ENCODE data around the gene LDAH.
A peak's percentile ranks its signal among the peaks of the same experiment; 100 is the strongest.

LDAH gene

DNA sequence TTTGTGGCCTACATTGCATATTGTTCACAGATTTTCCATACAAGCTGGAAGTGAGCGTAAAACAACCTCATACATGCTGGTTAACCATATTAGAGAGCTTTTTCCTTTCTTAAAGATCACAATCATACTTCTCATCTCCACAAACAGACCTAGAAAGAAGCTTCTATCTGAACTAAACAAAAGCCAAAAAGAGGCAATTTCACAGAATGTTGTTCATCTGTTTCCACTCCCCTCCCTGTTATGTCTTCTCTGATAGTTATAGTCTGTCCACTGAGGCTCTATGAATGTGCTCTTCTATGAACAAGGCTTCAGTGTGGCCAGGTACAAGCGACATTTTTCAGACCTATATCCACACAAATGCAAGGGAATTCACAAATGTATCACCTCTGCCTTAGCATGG lies 63.4 kb downstream of the LDAH start:
- intact Hi-C loops (cut with micrococcal nuclease) = no loop called here
- Mint-ChIP-seq H3K36me3 (ENCODE audit: low read depth) (peaks cover 31% of the 10 kb centered on the region), H3K4me1 (ENCODE audit: low read depth) (no peaks in the 10 kb centered on the region), H3K9me3 (peaks cover 6% of the 10 kb centered on the region), H3K27ac (no peak overlapping the region), H3K27me3 (no peaks in the 10 kb centered on the region), H3K4me3 (no peak overlapping the region)

- Mint-ChIP-seq H3K9me3 (peaks cover 6% of the 10 kb centered on the region), H3K27ac (no peak overlapping the region), H3K36me3 (ENCODE audit: low read depth) (peaks cover 31% of the 10 kb centered on the region), H3K4me1 (ENCODE audit: low read depth) (no peaks in the 10 kb centered on the region), H3K4me3 (no peak overlapping the region), H3K27me3 (no peaks in the 10 kb centered on the region)
- intact Hi-C loops (cut with micrococcal nuclease) = no loop called here
These were observed 63.9 kb downstream of the LDAH start for GRCh38 chr2:20758997-20759396.

GRCh38 chr2:20757405-20758090 lies 65.4 kb downstream of the LDAH start:
- Mint-ChIP-seq H3K9me3 (peaks cover 6% of the 10 kb centered on the region), H3K27me3 (no peaks in the 10 kb centered on the region), H3K36me3 (ENCODE audit: low read depth) (peaks cover 31% of the 10 kb centered on the region), H3K4me3 (no peak overlapping the region), H3K4me1 (ENCODE audit: low read depth) (no peaks in the 10 kb centered on the region), H3K27ac (no peak overlapping the region)
- intact Hi-C loops (cut with micrococcal nuclease) = no loop called here

DNA sequence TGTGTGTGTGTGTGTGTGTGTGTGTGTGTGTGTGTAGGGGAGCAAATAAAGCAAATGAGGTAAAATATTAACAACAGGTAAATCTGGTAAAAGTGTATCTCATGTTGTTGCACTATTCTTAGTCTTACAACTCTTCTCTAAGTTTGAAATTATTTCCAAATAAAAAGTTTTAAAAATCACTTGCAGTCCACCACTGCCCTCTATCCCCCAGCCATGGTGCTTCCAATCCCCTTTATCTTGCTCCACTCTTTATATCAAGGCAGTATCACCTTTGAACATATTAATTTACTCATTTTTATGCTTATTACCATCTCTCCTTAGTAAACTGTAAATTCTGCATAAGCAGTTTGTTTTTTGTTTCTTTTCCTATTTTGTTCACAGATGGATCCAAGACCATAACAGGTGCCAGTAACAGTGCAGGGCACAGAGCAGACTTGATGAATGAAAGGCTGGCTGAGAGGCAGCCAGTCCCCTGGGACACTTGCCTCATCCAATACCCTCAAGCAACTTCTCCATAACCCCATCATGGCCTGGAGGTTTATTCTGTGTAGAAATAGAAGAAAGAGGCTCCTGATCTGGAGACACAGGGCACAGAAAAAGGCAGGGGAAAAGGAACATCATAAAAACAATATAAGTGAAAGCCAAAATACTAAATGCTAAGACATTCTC lies 67.6 kb downstream of the LDAH start:
- Mint-ChIP-seq H3K4me3 (no peak overlapping the region), H3K4me1 (ENCODE audit: low read depth) (no peaks in the 10 kb centered on the region), H3K36me3 (ENCODE audit: low read depth) (peaks cover 24% of the 10 kb centered on the region), H3K9me3 (peaks cover under 1% of the 10 kb centered on the region), H3K27ac (no peak overlapping the region), H3K27me3 (no peaks in the 10 kb centered on the region)
- intact Hi-C loops (cut with micrococcal nuclease) = no loop called here

DNA sequence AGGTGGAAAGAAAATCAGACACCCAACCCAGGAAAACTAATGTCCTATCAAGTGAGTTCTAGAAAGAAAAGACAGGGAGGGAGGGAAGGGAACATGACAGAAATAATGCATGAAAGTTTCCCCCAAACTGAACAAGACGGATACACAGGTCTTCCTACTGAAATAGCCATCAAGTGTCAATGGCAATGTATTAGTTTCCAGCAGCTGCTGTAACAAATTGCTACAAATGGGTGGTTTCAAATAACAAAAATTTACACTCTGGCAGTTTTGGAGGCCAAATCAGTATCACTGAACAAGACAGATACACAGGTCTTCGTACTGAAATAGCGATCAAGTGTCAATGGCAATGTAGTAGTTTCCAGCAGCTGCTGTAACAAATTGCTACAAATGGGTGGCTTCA lies 70.6 kb downstream of the LDAH start:
- H3K4me3 Mint-ChIP-seq = no peak overlapping the region
- H3K9me3 Mint-ChIP-seq = no peaks in the 10 kb centered on the region
- H3K27me3 Mint-ChIP-seq = no peaks in the 10 kb centered on the region
- H3K36me3 Mint-ChIP-seq (ENCODE audit: low read depth) = peaks cover 13% of the 10 kb centered on the region
- no peaks in the 10 kb centered on the region for H3K4me1 Mint-ChIP-seq (ENCODE audit: low read depth)
- intact Hi-C loops (cut with micrococcal nuclease) = no loop called here
- no peak overlapping the region for H3K27ac Mint-ChIP-seq

DNA sequence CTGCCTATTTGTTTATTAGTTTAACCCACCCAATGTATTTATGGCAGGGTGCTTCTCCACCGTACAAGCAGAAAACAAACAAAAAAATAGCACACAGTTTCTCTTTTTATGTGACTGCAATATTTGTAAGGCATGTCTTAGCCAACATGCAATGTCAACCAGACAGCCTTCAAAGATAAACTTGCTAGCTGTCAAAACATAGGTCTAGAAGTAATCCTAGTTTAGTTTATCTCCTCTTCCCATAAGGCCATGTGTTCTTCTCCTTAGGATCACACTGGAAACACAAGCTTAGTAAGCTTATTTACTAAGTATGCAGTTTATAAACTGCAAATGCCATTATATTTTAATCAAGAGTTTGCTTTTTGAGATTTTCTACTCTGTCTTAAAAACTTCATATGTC lies 75.6 kb downstream of the LDAH start:
- no peaks in the 10 kb centered on the region for H3K27me3 Mint-ChIP-seq
- H3K9me3 Mint-ChIP-seq = no peaks in the 10 kb centered on the region
- intact Hi-C loops (cut with micrococcal nuclease) = no loop called here
- H3K4me1 Mint-ChIP-seq (ENCODE audit: low read depth) = no peaks in the 10 kb centered on the region
- H3K36me3 Mint-ChIP-seq (ENCODE audit: low read depth) = no peaks in the 10 kb centered on the region
- H3K4me3 Mint-ChIP-seq = no peak overlapping the region
- no peak overlapping the region for H3K27ac Mint-ChIP-seq

DNA sequence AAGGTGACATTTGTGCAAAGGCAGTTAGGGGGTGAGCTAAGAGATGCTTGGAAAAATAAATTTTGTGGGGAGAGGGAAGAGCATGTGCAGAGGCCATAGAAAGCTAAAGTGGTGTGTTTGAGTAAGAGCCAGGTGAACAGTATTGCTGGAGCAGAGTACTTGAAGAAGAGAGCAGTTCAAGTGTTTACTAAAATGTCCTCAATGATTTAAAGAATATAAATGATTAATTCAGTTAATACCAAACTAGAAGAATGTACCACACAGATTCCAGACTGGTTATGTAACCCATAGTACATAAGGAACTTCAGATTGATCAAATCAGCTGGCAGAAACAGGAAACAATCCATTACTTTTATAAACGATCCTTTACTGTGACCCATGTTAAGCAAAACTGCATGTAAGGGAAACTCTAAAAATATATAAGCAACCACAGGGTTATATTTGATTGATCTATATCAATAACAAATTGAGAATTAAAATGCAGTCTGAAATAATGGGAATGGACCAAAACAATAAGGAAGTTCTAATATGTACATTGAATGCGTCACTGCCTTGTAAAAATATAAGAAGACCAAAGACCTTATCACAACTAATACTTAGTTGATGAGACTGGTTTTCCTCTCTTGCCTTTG lies 76.9 kb downstream of the LDAH start:
- Mint-ChIP-seq H3K27me3 (no peaks in the 10 kb centered on the region), H3K4me3 (no peak overlapping the region), H3K9me3 (no peaks in the 10 kb centered on the region), H3K27ac (no peak overlapping the region), H3K36me3 (ENCODE audit: low read depth) (no peaks in the 10 kb centered on the region), H3K4me1 (ENCODE audit: low read depth) (no peaks in the 10 kb centered on the region)
- intact Hi-C loops (cut with micrococcal nuclease) = no loop called here

GRCh38 chr2:20744366-20745335 lies 78.2 kb downstream of the LDAH start:
- no peak overlapping the region for H3K27ac Mint-ChIP-seq
- H3K36me3 Mint-ChIP-seq (ENCODE audit: low read depth) = no peaks in the 10 kb centered on the region
- intact Hi-C loops (cut with micrococcal nuclease) = no loop called here

DNA sequence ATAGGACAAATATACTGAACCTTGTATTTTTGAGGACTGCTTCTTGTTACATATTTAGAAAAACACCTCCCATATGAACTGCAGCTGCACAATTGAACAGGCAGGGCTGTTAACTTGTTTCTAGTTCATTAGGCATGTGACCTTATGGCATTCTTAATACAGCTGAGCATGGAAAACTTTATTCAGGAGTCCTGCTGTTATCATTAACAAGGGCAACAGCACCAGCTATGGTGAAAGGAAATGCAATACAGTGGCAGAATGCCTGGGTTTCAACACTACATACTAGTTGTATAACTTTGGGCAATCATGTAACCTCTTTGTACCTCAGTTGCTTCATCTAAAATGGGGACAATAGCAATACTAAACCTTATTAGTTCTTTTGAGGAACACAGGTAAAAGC lies 84.1 kb downstream of the LDAH start:
- peaks cover 30% of the 10 kb centered on the region for H3K36me3 Mint-ChIP-seq (ENCODE audit: low read depth)
- no peak overlapping the region for H3K4me3 Mint-ChIP-seq
- H3K27ac Mint-ChIP-seq = no peak overlapping the region
- no peaks in the 10 kb centered on the region for H3K27me3 Mint-ChIP-seq
- no peaks in the 10 kb centered on the region for H3K9me3 Mint-ChIP-seq
- intact Hi-C loops (cut with micrococcal nuclease) = no loop called here
- H3K4me1 Mint-ChIP-seq (ENCODE audit: low read depth) = peaks cover 10% of the 10 kb centered on the region

More at GRCh38 chr2:20744366-20745335, 78.2 kb downstream of the LDAH start:
- no peaks in the 10 kb centered on the region for H3K4me1 Mint-ChIP-seq (ENCODE audit: low read depth)
- no peaks in the 10 kb centered on the region for H3K9me3 Mint-ChIP-seq
- no peaks in the 10 kb centered on the region for H3K27me3 Mint-ChIP-seq
- no peak overlapping the region for H3K4me3 Mint-ChIP-seq

GRCh38 chr2:20737505-20737904 lies 85.4 kb downstream of the LDAH start:
- H3K4me3 Mint-ChIP-seq = no peak overlapping the region
- H3K9me3 Mint-ChIP-seq = no peaks in the 10 kb centered on the region
- H3K27ac Mint-ChIP-seq = no peak overlapping the region
- peaks cover 37% of the 10 kb centered on the region for H3K36me3 Mint-ChIP-seq (ENCODE audit: low read depth)
- intact Hi-C loops (cut with micrococcal nuclease) = no loop called here
- H3K27me3 Mint-ChIP-seq = no peaks in the 10 kb centered on the region
- peaks cover 10% of the 10 kb centered on the region for H3K4me1 Mint-ChIP-seq (ENCODE audit: low read depth)

- Mint-ChIP-seq H3K9me3 (no peaks in the 10 kb centered on the region), H3K4me1 (ENCODE audit: low read depth) (peaks cover 12% of the 10 kb centered on the region), H3K27me3 (no peaks in the 10 kb centered on the region), H3K4me3 (no peak overlapping the region), H3K36me3 (ENCODE audit: low read depth) (peaks cover 22% of the 10 kb centered on the region), H3K27ac (peak overlapping the region; percentile 14)
- intact Hi-C loops (cut with micrococcal nuclease) = no loop called here
These were observed 94.7 kb downstream of the LDAH start for GRCh38 chr2:20728114-20728758.

DNA sequence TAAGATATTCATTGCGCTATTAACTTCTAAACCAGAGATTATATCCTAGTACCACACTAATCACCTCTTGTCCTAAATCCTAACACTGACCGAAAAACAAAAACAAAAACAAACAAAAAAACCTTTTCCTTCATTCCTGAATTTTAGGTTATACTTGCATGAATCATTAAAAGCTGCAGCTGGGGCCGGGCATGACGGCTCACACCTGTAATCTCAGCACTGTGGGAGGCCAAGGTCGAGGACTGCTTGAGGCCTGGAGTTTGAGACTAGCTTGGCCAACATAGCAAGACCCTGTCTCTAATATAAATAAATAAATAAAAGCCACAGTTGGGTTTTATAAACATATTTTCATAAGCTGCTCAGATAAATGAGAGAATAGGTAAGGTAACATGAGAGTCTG lies 96.0 kb downstream of the LDAH start:
- Mint-ChIP-seq H3K27ac (no peak overlapping the region), H3K4me3 (no peak overlapping the region), H3K27me3 (no peaks in the 10 kb centered on the region), H3K9me3 (no peaks in the 10 kb centered on the region), H3K4me1 (ENCODE audit: low read depth) (peaks cover 12% of the 10 kb centered on the region), H3K36me3 (ENCODE audit: low read depth) (peaks cover 22% of the 10 kb centered on the region)
- intact Hi-C loops (cut with micrococcal nuclease) = no loop called here

DNA sequence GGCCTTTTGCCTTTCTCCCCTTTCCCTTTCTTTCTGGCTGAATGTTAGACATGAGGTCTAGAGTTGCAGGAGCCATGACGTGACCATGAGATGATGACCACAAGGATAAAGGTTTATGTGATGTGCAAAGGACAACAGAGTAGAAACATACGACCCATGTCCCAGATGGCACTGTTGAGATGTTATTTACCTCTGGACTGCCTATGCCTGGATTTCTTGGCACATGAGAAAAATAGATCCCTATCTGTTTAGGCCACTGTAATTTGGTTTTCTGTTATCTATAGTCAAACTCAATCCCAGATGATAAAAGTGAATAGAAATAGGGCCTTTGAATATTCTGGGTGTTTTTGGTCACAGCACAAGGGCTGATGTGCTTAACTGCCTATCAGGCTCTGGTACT lies 97.1 kb downstream of the LDAH start:
- no peak overlapping the region for H3K27ac Mint-ChIP-seq
- no peaks in the 10 kb centered on the region for H3K27me3 Mint-ChIP-seq
- no peaks in the 10 kb centered on the region for H3K9me3 Mint-ChIP-seq
- peaks cover 12% of the 10 kb centered on the region for H3K4me1 Mint-ChIP-seq (ENCODE audit: low read depth)
- peaks cover 23% of the 10 kb centered on the region for H3K36me3 Mint-ChIP-seq (ENCODE audit: low read depth)
- no peak overlapping the region for H3K4me3 Mint-ChIP-seq
- intact Hi-C loops (cut with micrococcal nuclease) = no loop called here

Measured in dendritic cell treated with granulocyte-macrophage colony-stimulating factor and Interleukin-4, amounts not matched to agents 40 ng/mL and 50 ng/mL, for 4 days (primary cell).